SK-N-SH treated with all-trans-retinoic acid at 6 μM for 48 hours (cell line): ENCODE results near the gene NINL.

Experiments
- CSRNP3 ChIP-seq: fragments of 250-450 bp; sonication (Bioruptor Pico); IDR thresholded peaks from 2 replicates; pipeline ENCODE4 v1.5.1; 2021; ENCODE audit warnings: mild to moderate bottlenecking, moderate library complexity
- ISL1 ChIP-seq: fragments of 250-450 bp; sonication (Bioruptor Pico); IDR thresholded peaks from 2 replicates; pipeline ENCODE4 v2.1.2; 2022; ENCODE audit warnings: mild to moderate bottlenecking, moderate library complexity
- PATZ1 ChIP-seq: fragments of 250-450 bp; sonication (Bioruptor Pico); IDR thresholded peaks from 2 replicates; pipeline ENCODE4 v1.8.0; 2020; ENCODE audit warnings: mild to moderate bottlenecking, moderate library complexity, borderline replicate concordance
- RARB ChIP-seq: fragments of 250-450 bp; sonication (Bioruptor Pico); IDR thresholded peaks from 2 replicates; pipeline ENCODE4 v1.8.0; 2021; ENCODE audit warnings: mild to moderate bottlenecking, moderate library complexity
- ZFP3 ChIP-seq: fragments of 250-450 bp; sonication (Bioruptor Pico); IDR thresholded peaks from 2 replicates; pipeline ENCODE4 v1.5.0; 2020; ENCODE audit warnings: mild to moderate bottlenecking, moderate library complexity

GRCh38 chr20:25623736-25624499, 38.6 kb upstream of the NINL start, which contains the start of gene NANP:
- TF ChIP-seq CSRNP3 (no peak), PATZ1 (no peak), ISL1 (CRISPR knock-in tag) (no peak), RARB (CRISPR knock-in tag) (no peak), ZFP3 (CRISPR knock-in tag) (no peak; the same call in 1 of the 2 replicates)
